Measurements from ENCODE around the gene UBQLN3. TPM values are rescaled to one million over a fixed set of nuclear protein-coding genes. Genes with fewer than 3 reads are reported as not detected.
A peak's percentile ranks its signal among the peaks of the same experiment; 100 is the strongest.

UBQLN3 gene
- total RNA-seq, 1 donor = under 0.01 TPM

- no peak within 1 kb of the TSS for H3K4me2 ChIP-seq (ENCODE audit: insufficient read depth, low read length)
- H3K9me3 ChIP-seq (ENCODE audit: low read depth, low read length) = no peaks in the 10 kb centered on the region
- H4K20me1 ChIP-seq (ENCODE audit: insufficient read depth, low read length) = no peaks in the 10 kb centered on the region
- DNase-seq (ENCODE audit: insufficient read length, low spot score, missing footprints) = no peak
- no peak within 1 kb of the TSS for H3K27ac ChIP-seq (ENCODE audit: low read depth, low read length)
- no peaks in the 10 kb centered on the region for H3K4me1 ChIP-seq (ENCODE audit: insufficient read depth, low read length)
- H3K27me3 ChIP-seq (ENCODE audit: insufficient read depth, low read length) = no peaks in the 10 kb centered on the region
- no peak within 1 kb of the TSS for H2AFZ ChIP-seq (ENCODE audit: low read length)
- H3K79me2 ChIP-seq (ENCODE audit: insufficient read depth, low read length) = no peaks in the 10 kb centered on the region
- no peaks in the 10 kb centered on the region for H3K36me3 ChIP-seq (ENCODE audit: insufficient read depth, low read length)
- no peak within 1 kb of the TSS for H3K4me3 ChIP-seq (ENCODE audit: insufficient read depth, low read length)
- TF ChIP-seq CTCF (IDR thresholded peaks at IDR 0.05; ENCODE audit: extremely low read depth, low read depth, low read length) = no peak
Observed at GRCh38 chr11:5488385-5488784, 21.4 kb downstream of the UBQLN3 start, which contains the start of gene OR52D1. Gene OR52D1 (plus strand): TSS chr11:5488685. CDS start chr11:5488707, 22 bp downstream.

DNA sequence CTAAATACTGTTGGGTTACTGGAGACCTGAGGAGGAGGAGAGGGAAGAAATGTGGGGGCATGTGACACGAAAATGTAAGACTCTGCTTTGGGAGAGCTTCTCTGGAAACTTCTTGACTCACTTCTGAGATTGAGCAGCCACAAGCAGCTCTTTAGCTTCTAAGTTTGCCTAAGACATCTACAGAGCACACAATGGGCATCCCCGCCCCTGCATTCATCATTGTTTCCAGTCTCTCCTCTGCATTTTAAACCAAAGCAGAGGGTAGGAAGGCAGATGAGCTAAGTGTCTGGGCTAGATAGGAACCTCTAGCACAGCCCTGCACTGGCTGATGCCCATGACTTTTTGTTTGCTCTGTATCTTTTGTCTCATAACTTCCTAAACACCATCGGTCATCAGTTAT, 23.3 kb downstream of the UBQLN3 start:
- no peaks in the 10 kb centered on the region for H3K36me3 ChIP-seq (ENCODE audit: insufficient read depth, low read length)
- H3K27ac ChIP-seq (ENCODE audit: low read depth, low read length) = no peak overlapping the region
- H3K79me2 ChIP-seq (ENCODE audit: insufficient read depth, low read length) = no peaks in the 10 kb centered on the region
- no peak overlapping the region for H2AFZ ChIP-seq (ENCODE audit: low read length)
- no peaks in the 10 kb centered on the region for H3K4me1 ChIP-seq (ENCODE audit: insufficient read depth, low read length)
- no peaks in the 10 kb centered on the region for H4K20me1 ChIP-seq (ENCODE audit: insufficient read depth, low read length)
- no peak overlapping the region for H3K4me3 ChIP-seq (ENCODE audit: insufficient read depth, low read length)
- no peaks in the 10 kb centered on the region for H3K27me3 ChIP-seq (ENCODE audit: insufficient read depth, low read length)
- no peak for TF ChIP-seq CTCF (IDR thresholded peaks at IDR 0.05; ENCODE audit: extremely low read depth, low read depth, low read length)
- DNase-seq (ENCODE audit: insufficient read length, low spot score, missing footprints) = no peak
- no peak overlapping the region for H3K4me2 ChIP-seq (ENCODE audit: insufficient read depth, low read length)
- no peaks in the 10 kb centered on the region for H3K9me3 ChIP-seq (ENCODE audit: low read depth, low read length)

DNA sequence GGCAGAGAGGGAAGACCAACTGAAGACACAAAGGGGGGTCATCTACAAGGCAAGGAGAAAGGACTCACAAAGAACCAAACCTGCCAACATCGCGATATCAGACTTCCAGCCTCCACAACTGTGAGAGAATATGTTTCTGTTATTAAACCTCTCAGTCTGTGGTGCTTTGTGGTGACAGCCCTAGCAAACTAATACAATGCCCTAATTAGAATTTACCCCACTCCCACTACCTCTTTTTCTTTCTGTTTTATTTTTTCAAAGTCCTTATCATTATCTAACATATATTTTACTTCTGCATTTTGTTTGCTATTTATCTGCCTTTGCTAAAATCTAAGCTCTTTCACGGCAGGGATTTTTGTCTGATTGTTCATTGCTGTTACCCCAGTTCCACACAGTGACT, 23.8 kb downstream of the UBQLN3 start:
- Histone ChIP-seq H2AFZ (ENCODE audit: low read length) (no peak overlapping the region), H3K79me2 (ENCODE audit: insufficient read depth, low read length) (no peaks in the 10 kb centered on the region), H3K27me3 (ENCODE audit: insufficient read depth, low read length) (no peaks in the 10 kb centered on the region), H3K4me1 (ENCODE audit: insufficient read depth, low read length) (no peaks in the 10 kb centered on the region), H3K27ac (ENCODE audit: low read depth, low read length) (no peak overlapping the region), H4K20me1 (ENCODE audit: insufficient read depth, low read length) (no peaks in the 10 kb centered on the region), H3K4me3 (ENCODE audit: insufficient read depth, low read length) (no peak overlapping the region), H3K4me2 (ENCODE audit: insufficient read depth, low read length) (no peak overlapping the region), H3K36me3 (ENCODE audit: insufficient read depth, low read length) (no peaks in the 10 kb centered on the region), H3K9me3 (ENCODE audit: low read depth, low read length) (no peaks in the 10 kb centered on the region)
- no peak for DNase-seq (ENCODE audit: insufficient read length, low spot score, missing footprints)
- no peak for TF ChIP-seq CTCF (IDR thresholded peaks at IDR 0.05; ENCODE audit: extremely low read depth, low read depth, low read length)

- no peak overlapping the region for H3K4me3 ChIP-seq (ENCODE audit: insufficient read depth, low read length)
- no peaks in the 10 kb centered on the region for H3K27me3 ChIP-seq (ENCODE audit: insufficient read depth, low read length)
- no peaks in the 10 kb centered on the region for H4K20me1 ChIP-seq (ENCODE audit: insufficient read depth, low read length)
- H3K4me2 ChIP-seq (ENCODE audit: insufficient read depth, low read length) = no peak overlapping the region
- H3K9me3 ChIP-seq (ENCODE audit: low read depth, low read length) = no peaks in the 10 kb centered on the region
- H2AFZ ChIP-seq (ENCODE audit: low read length) = no peak overlapping the region
- TF ChIP-seq CTCF (IDR thresholded peaks at IDR 0.05; ENCODE audit: extremely low read depth, low read depth, low read length) = peak; percentile 83
- DNase-seq (ENCODE audit: insufficient read length, low spot score, missing footprints) = peak; percentile 88
- H3K27ac ChIP-seq (ENCODE audit: low read depth, low read length) = no peak overlapping the region
- no peaks in the 10 kb centered on the region for H3K79me2 ChIP-seq (ENCODE audit: insufficient read depth, low read length)
- no peaks in the 10 kb centered on the region for H3K36me3 ChIP-seq (ENCODE audit: insufficient read depth, low read length)
- no peaks in the 10 kb centered on the region for H3K4me1 ChIP-seq (ENCODE audit: insufficient read depth, low read length)
Observed at GRCh38 chr11:5476186-5476819, 33.5 kb downstream of the UBQLN3 start.
